Stimulated activated CD8-positive, alpha-beta memory T cell treated with anti-CD3 and anti-CD28 coated beads, Interleukin-12 subunit alpha, Interleukin-12 subunit beta, amount 100 ng/mL, for 24 hours (primary cell): ENCODE results near the gene CAMP.
A peak's percentile ranks its signal among the peaks of the same experiment; 100 is the strongest.

Experiments used
- DNase-seq: peaks from one replicate; pipeline ENCODE4 v3.0.0-alpha.2; 2020; ENCODE audit errors: extremely low read depth

The CAMP gene

DNA sequence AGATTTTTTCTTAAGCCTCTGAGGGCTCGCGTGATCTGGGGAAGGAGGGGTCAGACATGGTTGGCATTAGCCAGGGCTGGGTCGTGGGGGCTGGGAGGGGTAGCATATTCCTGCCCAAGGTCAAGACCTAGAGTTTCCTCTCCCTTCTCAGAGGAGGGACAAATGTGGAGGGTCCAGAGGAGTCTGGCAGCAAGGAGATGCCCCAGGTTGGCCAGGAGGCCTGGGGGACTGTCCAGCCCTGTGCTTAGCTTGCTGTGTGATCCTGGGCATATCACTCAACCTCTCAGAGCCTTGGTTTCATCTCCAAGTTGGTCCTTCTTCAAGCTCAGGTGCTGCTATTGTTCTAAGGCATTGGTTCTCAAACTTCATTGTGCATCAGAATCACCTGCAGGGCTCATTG is 9.1 kb upstream of the CAMP start:
- DNase-seq, result no peak

DNA sequence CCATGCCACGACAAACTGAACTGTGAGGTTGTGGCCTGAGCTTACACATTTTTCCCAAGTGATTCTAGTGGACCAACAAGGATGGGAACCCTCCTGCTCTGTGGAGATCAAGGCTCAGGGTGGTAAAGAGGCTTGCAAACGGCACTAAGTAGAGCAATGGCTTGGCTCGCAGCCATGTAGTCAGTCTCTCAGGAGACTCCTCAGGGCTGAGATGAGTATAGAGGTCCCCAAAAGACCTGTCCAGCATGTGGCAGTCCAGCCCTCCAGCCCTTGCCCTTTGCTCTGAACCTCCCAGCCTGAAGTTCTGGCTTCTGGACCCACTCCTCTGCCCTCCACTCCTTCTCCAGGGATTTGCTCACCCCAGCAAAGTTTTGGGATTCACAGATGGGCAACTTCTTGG is 8.3 kb upstream of the CAMP start:
- DNase-seq, result no peak

DNA sequence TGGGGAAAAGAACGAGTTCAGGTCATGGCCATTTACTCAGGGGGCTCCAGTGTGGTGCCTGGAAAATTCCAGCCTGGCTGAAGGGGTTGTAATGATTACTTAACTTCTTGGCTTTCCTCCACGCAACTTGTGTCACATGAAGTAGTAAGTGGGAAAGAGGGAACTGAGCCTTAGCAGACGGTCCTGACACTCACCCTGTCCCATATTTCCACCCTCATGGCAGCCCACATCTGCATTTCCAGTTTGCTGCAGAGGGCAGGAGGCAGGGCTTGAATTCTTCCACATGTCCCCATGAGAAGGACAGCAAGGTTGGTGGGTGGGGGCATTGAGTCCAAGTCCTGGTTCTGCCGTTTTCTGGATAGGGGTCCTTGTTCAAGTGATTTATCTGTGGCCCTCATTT is 7.8 kb upstream of the CAMP start:
- DNase-seq, result no peak

DNA sequence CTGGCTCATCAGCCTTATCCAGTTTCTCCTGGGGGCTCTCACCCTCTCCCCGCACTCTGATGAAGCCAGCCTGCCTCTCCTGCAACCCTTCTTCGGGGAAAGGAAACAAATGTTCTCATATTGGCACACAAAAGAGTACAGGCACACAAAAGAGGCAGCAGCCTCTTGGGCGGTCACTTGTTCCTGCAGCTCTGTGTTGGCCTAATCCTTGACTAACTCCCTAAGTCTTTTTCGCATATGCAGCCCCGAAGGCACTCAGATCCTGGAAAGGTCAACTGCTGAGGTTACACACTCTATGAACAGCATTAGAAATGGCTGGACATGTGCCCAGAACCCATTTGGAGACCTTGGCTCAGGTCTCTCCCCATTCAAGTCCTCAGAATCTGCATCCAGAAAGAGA is 7.4 kb upstream of the CAMP start:
- no peak for DNase-seq

- no peak for DNase-seq
These were observed 5.8 kb upstream of the CAMP start for GRCh38 chr3:48217449-48217848.

DNA sequence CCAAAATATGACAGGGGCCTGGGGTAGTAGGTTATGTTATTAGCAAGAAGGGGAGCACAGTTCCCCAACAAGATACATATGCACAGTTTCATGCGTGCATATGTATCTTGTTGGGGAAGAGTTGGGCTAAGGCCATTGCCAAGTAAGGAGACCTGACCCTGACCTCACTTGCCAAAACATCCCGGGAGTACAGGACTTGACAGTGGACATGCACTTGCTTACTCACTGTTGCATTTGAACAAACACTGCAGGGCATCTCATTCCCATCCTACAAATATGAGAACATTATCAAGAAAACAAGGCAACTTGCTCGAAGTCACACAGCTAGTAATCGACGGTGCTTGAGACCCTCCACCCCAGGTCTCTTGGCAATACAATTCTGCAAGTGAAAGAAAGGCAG is 4.8 kb upstream of the CAMP start:
- DNase-seq, result no peak

DNA sequence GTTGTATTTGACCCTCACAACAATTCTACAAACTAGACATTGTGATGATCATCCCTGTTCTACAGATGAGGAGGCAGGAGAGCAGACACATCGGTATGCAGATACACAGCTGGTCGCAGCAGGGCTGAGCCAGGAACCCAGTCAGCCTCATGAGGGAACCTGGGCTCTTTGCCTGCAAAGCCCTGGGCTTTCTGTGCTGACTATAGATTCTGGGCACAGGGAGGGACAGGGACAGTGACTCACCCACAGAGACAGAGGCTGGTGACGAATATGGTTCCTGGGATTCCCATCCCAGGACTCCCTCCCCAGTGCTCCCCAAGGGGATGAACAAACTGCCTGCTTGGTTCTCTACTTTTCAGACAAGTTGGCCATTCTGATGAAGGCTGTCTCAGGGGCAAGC is 3.8 kb upstream of the CAMP start:
- no peak for DNase-seq

DNA sequence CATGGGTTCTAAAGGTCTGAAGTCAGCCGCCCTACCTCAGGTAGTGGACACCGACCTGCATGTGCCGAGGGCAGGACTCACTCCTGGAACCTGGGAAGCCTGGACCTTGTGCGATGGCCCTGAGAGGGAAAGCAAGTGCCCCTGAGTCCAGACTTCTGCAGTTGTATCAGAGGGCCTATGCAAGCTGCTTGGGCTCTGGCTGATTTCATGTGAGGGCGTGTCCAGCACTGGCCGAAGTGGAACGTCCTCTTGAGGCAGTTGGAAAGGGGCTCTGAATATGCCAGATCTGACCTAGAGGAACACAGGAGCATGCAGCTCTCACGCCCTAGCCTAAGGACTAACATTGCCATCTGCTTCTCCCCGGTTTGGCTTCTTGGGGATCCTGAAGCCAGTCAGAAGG is 2.5 kb upstream of the CAMP start:
- DNase-seq, result no peak

DNA sequence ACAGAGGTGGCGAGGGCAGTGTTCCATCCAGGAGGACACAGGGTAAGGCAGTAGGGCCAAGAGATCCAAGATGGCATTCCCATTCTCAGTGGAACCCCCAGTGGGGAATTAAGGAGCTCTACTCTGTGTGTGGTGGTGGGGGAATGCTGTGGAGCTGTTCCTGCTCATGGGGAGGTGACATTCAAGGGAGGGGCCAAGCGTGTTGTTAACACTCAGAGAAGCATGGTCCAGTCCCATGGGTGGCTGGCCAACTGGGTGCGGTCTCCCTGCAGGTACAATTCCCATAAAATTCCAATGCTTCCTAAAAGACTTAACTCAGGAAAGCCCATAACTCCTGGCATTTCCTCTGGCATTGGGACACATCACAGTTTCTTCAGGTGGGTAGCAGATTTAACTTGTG is 2.3 kb downstream of the CAMP start:
- no peak for DNase-seq

- no peak for DNase-seq
These were observed 3.6 kb downstream of the CAMP start for GRCh38 chr3:48226939-48227338.

DNA sequence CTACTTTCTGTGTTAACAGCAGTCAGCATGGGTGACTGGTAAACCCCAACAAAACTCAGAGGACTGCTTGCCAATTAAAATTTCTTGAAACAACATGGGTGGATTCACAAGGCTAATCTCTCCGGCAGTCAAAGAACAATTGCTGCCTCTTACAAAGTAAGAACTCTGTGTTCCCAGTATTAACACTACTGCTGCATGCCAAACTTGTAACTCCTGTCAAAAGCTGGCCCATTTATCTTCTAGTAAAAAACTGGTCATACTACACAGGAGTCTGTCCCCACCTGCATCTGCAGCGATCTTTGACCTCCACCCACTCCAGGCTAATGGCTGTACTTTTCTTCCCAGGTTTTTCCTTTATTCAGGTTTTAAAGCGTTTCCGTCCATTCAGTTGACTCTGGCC is 8.9 kb downstream of the CAMP start:
- no peak for DNase-seq

- peak; percentile 19 for DNase-seq
These were observed 9.4 kb downstream of the CAMP start for GRCh38 chr3:48232734-48233133.

- DNase-seq, result no peak
These were observed 10.2 kb downstream of the CAMP start for GRCh38 chr3:48233542-48233941.

DNA sequence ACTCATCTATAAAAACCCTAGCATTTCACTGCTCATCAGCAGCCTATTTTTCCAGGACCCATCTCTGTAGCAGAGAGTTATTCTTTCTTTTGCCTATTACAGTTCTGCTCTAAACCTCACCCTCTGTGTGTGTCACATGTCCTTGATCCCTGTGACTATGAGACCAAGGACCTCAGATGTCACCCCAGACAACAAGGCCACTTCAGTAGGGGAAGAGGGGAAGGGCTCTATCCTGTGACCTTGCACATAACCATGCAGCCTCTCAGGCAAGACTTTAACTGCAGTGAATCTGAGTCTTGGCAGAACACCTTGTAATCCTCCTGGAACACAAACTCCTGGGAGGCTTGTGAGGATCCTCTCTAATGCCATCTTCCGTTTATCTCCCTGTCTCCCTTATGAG is 13.2 kb downstream of the CAMP start:
- DNase-seq, result no peak

- DNase-seq, result no peak
These were observed 15.3 kb downstream of the CAMP start for GRCh38 chr3:48238531-48239085.

GRCh38 chr3:48240000-48240963 is 17.0 kb downstream of the CAMP start:
- DNase-seq, result no peak

- DNase-seq, result no peak
These were observed 18.6 kb downstream of the CAMP start for GRCh38 chr3:48241796-48242455.

DNA sequence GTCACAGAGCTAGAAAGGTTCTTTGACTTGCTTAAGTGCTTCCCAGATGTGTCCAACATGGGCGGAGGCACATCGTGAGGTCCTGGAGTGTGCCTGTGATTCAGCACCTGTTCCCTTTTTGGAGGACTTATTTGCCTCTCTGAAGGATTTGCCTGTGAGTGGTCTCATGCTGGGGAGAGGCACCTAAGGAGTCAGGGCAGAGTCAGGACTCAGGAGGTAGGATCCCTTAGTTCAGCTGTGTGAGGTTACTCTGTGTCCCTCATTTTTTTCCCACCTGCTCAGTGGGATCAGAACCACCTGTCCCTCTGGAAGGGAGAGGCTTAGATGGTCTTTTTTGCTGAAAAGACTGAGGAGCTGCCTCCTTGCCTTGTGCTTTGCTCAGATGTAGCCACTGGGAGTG is 20.6 kb downstream of the CAMP start:
- no peak for DNase-seq

DNA sequence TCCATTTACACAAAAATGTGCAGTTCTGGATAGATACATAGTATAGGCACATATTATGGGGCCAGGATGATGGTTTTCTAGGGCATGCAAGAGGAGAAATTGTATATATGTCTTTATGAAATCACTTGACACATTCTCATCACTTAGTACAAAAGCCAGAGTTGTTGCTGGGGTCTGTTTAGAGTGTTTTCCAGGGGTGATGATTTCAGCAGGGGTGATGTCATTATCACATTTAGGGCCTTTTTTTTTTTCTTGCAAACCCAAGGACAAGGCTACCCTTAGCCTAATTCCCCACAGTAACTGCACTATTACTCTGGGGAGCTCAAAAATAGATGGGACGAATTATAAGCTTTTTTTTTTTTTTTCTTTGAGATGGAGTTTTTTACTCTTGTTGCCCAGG is 21.2 kb downstream of the CAMP start:
- DNase-seq, result no peak

- no peak for DNase-seq
These were observed 21.8 kb downstream of the CAMP start for GRCh38 chr3:48245136-48245535.

GRCh38 chr3:48247401-48247811 is 24.1 kb downstream of the CAMP start:
- no peak for DNase-seq

DNA sequence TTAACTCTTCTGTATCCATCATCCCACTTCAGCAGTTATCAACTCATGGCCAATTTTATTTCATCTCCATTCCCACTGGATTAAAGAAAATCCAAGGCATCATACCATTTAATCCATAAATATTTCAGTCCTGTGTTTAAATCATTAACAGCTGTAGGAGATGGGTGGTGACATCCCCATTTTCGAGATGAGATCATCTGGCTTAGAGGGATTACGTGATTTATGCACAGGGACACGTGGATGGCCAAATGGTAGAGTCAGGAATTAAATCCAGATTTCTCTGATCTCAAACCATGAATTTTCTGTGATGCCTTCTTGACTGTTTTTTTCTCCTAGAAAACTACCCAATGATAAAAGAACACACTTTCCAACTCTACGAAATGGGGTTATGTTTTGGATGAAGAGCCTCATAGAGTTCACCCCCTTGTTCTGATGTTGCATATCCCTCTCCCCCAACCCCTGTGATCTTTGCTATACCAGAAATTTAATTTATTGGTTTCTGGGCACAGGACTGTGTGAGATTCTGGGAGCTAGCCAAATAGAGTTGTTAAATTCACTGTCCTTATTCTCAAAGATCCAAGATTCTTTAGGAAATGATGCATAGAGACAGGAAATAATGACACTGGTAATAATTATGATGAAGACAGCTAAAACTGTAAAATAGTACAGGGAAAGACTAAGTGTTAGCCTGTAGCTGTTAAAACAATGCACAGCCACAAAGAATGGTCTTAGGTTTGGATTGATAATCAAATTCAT is 25.0 kb downstream of the CAMP start:
- no peak for DNase-seq
